CD14-positive monocyte (primary cell): ENCODE data around the gene PRRC2B. TPM values are rescaled to one million over a fixed set of nuclear protein-coding genes. Genes with fewer than 3 reads are reported as not detected.

Experiments used
- DNase-seq, 3 donors: peaks; one replicate each; pipeline ENCODE4 v3.0.0-alpha.2; 2011 to 2022
- H2AFZ ChIP-seq: 2 replicates; pipeline ENCODE4 v1.6.0; 2012; ENCODE audit warnings: mild to moderate bottlenecking, low read depth, low read length, inconsistent platforms; ENCODE audit not compliant: insufficient read depth, poor library complexity, severe bottlenecking
- H3K27ac ChIP-seq, 2 donors: 1 replicate in 1 of 2; 2 replicates in 1 of 2; pipeline ENCODE4 v1.5.1; 2012 to 2013; ENCODE audit warnings: low read length in 2 of 2, control low read depth in 1 of 2, inconsistent platforms in 1 of 2, low read depth in 1 of 2, mild to moderate bottlenecking in 1 of 2
- H3K27me3 ChIP-seq, 2 donors: one replicate each; pipeline versions ENCODE4 v1.6.0 to v1.6.1; 2011 to 2013; ENCODE audit warnings: low read length in 2 of 2; ENCODE audit not compliant: control insufficient read depth in 2 of 2, insufficient read depth in 2 of 2
- H3K36me3 ChIP-seq, 2 donors: replicated peaks in 1 of 2; 1 replicate in 1 of 2; 2 replicates in 1 of 2; pipeline versions ENCODE4 v1.5.1 to v1.6.1; 2012 to 2013; ENCODE audit warnings: low read length in 2 of 2, control low read depth in 1 of 2, inconsistent platforms in 1 of 2, mild to moderate bottlenecking in 1 of 2; ENCODE audit not compliant: insufficient read depth in 2 of 2, control insufficient read depth in 1 of 2
- H3K4me1 ChIP-seq, 2 donors: 1 replicate in 1 of 2; 2 replicates in 1 of 2; pipeline versions ENCODE4 v1.5.1 to v1.6.1; 2012 to 2013; ENCODE audit warnings: low read length in 2 of 2, control low read depth in 1 of 2, inconsistent platforms in 1 of 2, mild to moderate bottlenecking in 1 of 2, moderate library complexity in 1 of 2; ENCODE audit not compliant: insufficient read depth in 2 of 2, control insufficient read depth in 1 of 2
- H3K4me2 ChIP-seq: replicated peaks from 2 replicates; pipeline ENCODE3; 2012; ENCODE audit warnings: low read length, moderate library complexity, mild to moderate bottlenecking; ENCODE audit not compliant: poor library complexity, severe bottlenecking; ENCODE audit errors: extremely low read depth
- H3K4me3 ChIP-seq, 3 experiments: fragments of 200-600 bp in 1 of 3; sonication (generic) in 1 of 3; replicated peaks in 1 of 3; 1 replicate in 2 of 3; 2 replicates in 1 of 3; pipeline ENCODE4 v1.5.1; 2011 to 2013; ENCODE audit warnings: low read length in 3 of 3, mild to moderate bottlenecking in 3 of 3, control low read depth in 2 of 3, low read depth in 2 of 3, inconsistent platforms in 1 of 3, moderate library complexity in 1 of 3
- H3K79me2 ChIP-seq: 2 replicates; pipeline ENCODE4 v1.6.0; 2012; ENCODE audit warnings: mild to moderate bottlenecking, control low read depth, inconsistent platforms, low read length, moderate library complexity; ENCODE audit not compliant: insufficient read depth
- H3K9ac ChIP-seq: 2 replicates; pipeline ENCODE4 v1.6.0; 2017; ENCODE audit warnings: low read length, mild to moderate bottlenecking; ENCODE audit not compliant: insufficient read depth, poor library complexity, severe bottlenecking
- H3K9me3 ChIP-seq, 2 donors: replicated peaks in 1 of 2; 1 replicate in 1 of 2; 2 replicates in 1 of 2; pipeline versions ENCODE4 v1.5.1 to v1.6.1; 2012 to 2013; ENCODE audit warnings: low read length in 2 of 2, control low read depth in 1 of 2; ENCODE audit not compliant: control insufficient read depth in 1 of 2, insufficient read depth in 1 of 2
- H4K20me1 ChIP-seq: 2 replicates; pipeline ENCODE4 v1.6.0; 2012; ENCODE audit warnings: mild to moderate bottlenecking, low read length, control low read depth, moderate library complexity; ENCODE audit not compliant: insufficient read depth
- H3K27ac Mint-ChIP-seq, 7 donors: one replicate each; pipeline ENCODE4 v1.8.0; 2020; ENCODE audit warnings: mild to moderate bottlenecking in 7 of 7, mixed read lengths in 7 of 7, moderate library complexity in 6 of 7, inconsistent platforms in 2 of 7
- H3K27me3 Mint-ChIP-seq, 3 donors: one replicate each; pipeline ENCODE4 v1.8.0; 2021 to 2022; ENCODE audit warnings: low read depth in 3 of 3, mild to moderate bottlenecking in 3 of 3, mixed read lengths in 3 of 3, moderate library complexity in 3 of 3, inconsistent platforms in 1 of 3
- H3K36me3 Mint-ChIP-seq, 2 donors: one replicate each; pipeline ENCODE4 v1.8.0; 2020; ENCODE audit warnings: mixed read lengths in 2 of 2, inconsistent platforms in 1 of 2, mild to moderate bottlenecking in 1 of 2
- H3K4me1 Mint-ChIP-seq: one replicate; pipeline ENCODE4 v1.8.0; 2020; ENCODE audit warnings: mild to moderate bottlenecking, mixed read lengths
- H3K4me3 Mint-ChIP-seq, 2 donors: one replicate each; pipeline ENCODE4 v1.8.0; 2020; ENCODE audit warnings: mild to moderate bottlenecking in 2 of 2, mixed read lengths in 2 of 2, moderate library complexity in 1 of 2
- H3K9me3 Mint-ChIP-seq, 7 donors: one replicate each; pipeline ENCODE4 v1.8.0; 2020 to 2022; ENCODE audit warnings: mixed read lengths in 7 of 7, mild to moderate bottlenecking in 6 of 7, moderate library complexity in 6 of 7, inconsistent platforms in 2 of 7
- WGBS: methylation state at CpG from one replicate; pipeline ENCODE4 v1.1.5; 2013; ENCODE audit warnings: missing lambda C conversion rate; ENCODE audit not compliant: insufficient coverage; 5-methylcytosine and 5-hydroxymethylcytosine counted together
- intact Hi-C, 2 donors: fragments of 100-400 bp; cut with micrococcal nuclease; formaldehyde crosslinking; loops; one replicate each; pipeline versions ENCODE4 v1.15.0 to v1.15.1; 2023
- polyA plus RNA-seq, 3 donors: library from polyadenylated mRNA; depleted of rRNA in 1 of 3; unstranded in 2 of 3; stranded (reverse) in 1 of 3; fragments of 300-500 nt in 2 of 3; fragments of >200 nt in 1 of 3; fragmentation: Illumina TruSeq in 2 of 3; gene quantifications; 1 replicate in 2 of 3; 2 replicates in 1 of 3; pipeline ENCODE4 v1.2.3, GENCODE V29; 2012 to 2021
- TF ChIP-seq, protein P1 (sequence below): fragments of 200-600 bp; IDR thresholded peaks from one replicate; pipeline ENCODE4 v1.8.0; 2022; ENCODE audit warnings: antibody characterized with exemption, mild to moderate bottlenecking

The PRRC2B gene
- polyA plus RNA-seq, 3 donors = 2.8 to 36.2 (median 8.6) TPM

DNA sequence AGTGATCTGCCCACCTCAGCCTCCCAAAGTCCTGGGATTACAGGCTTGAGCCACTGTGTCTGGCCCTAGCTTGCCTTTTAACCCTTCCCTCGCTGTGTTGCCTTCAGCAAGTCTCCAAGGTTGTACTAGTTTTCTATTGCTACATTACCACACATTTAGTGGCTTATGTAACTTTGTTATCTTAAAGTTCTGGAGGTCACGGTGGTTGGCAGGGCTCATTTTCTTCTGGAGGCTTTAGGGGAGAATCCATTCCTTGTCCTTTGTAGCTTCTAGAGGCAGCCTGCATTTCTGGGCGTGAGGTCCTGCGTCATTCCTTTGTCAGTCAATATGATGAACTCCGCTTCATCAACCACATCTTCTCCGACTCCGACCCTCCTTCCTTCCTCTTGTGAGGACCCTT is 2.9 kb upstream of the PRRC2B start:
- Histone ChIP-seq H2AFZ (no peak overlapping the region), H3K27me3 (no peaks in the 10 kb centered on the region), H3K4me3 (no peak overlapping the region), H4K20me1 (peaks cover 13% of the 10 kb centered on the region), H3K27ac (no peak overlapping the region), H3K9me3 (no peaks in the 10 kb centered on the region), H3K79me2 (peaks cover 17% of the 10 kb centered on the region), H3K9ac (no peak overlapping the region), H3K36me3 (no peaks in the 10 kb centered on the region), H3K4me2 (no peak overlapping the region), H3K4me1 (peaks cover 21 to 26% of the 10 kb centered on the region in 2 donors)
- H3K4me1 Mint-ChIP-seq = peaks cover 27% of the 10 kb centered on the region
- H3K27me3 Mint-ChIP-seq = peaks cover 0 to 4% (median 0%) of the 10 kb centered on the region in 3 donors
- TF ChIP-seq, protein P1, sequence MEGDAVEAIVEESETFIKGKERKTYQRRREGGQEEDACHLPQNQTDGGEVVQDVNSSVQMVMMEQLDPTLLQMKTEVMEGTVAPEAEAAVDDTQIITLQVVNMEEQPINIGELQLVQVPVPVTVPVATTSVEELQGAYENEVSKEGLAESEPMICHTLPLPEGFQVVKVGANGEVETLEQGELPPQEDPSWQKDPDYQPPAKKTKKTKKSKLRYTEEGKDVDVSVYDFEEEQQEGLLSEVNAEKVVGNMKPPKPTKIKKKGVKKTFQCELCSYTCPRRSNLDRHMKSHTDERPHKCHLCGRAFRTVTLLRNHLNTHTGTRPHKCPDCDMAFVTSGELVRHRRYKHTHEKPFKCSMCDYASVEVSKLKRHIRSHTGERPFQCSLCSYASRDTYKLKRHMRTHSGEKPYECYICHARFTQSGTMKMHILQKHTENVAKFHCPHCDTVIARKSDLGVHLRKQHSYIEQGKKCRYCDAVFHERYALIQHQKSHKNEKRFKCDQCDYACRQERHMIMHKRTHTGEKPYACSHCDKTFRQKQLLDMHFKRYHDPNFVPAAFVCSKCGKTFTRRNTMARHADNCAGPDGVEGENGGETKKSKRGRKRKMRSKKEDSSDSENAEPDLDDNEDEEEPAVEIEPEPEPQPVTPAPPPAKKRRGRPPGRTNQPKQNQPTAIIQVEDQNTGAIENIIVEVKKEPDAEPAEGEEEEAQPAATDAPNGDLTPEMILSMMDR = no peak
- H3K9me3 Mint-ChIP-seq = peaks cover 0 to 2% (median 0%) of the 10 kb centered on the region in 7 donors
- no peak for DNase-seq
- no peak overlapping the region for H3K4me3 Mint-ChIP-seq
- WGBS = 60% methylated on average over 1 of the region's 7 CpGs
- H3K27ac Mint-ChIP-seq = no peak overlapping the region
- no peaks in the 10 kb centered on the region for H3K36me3 Mint-ChIP-seq
- intact Hi-C loops = loop anchor here in 1 of 2 donors (5.0 kb wide), 1 partner anchor 114 kb away; the partner anchor contains the start of gene FAM78A

GRCh38 chr9:131391504-131391903 is 2.4 kb upstream of the PRRC2B start:
- Histone ChIP-seq H3K36me3 (no peaks in the 10 kb centered on the region), H3K4me1 (peaks cover 24 to 31% of the 10 kb centered on the region in 2 donors), H2AFZ (no peak overlapping the region), H3K4me3 (no peak overlapping the region), H3K4me2 (no peak overlapping the region), H3K79me2 (peaks cover 21% of the 10 kb centered on the region), H3K9ac (no peak overlapping the region), H3K27ac (no peak overlapping the region), H4K20me1 (peaks cover 17% of the 10 kb centered on the region), H3K9me3 (no peaks in the 10 kb centered on the region), H3K27me3 (no peaks in the 10 kb centered on the region)
- TF ChIP-seq, protein P1 = no peak
- DNase-seq = no peak
- no peak overlapping the region for H3K4me3 Mint-ChIP-seq
- peaks cover 29% of the 10 kb centered on the region for H3K4me1 Mint-ChIP-seq
- H3K27ac Mint-ChIP-seq = no peak overlapping the region
- intact Hi-C loops = loop anchor here in 1 of 2 donors (5.0 kb wide), 1 partner anchor 114 kb away; the partner anchor contains the start of gene FAM78A
- 100% methylated on average over 1 of the region's 4 CpGs for WGBS
- no peaks in the 10 kb centered on the region for H3K36me3 Mint-ChIP-seq
- peaks cover 0 to 2% (median 0%) of the 10 kb centered on the region in 7 donors for H3K9me3 Mint-ChIP-seq
- H3K27me3 Mint-ChIP-seq = peaks cover 0 to 2% (median 0%) of the 10 kb centered on the region in 3 donors
